GM18502 (cell line): ENCODE measurements around the gene SFXN3.

Source experiments
- ATAC-seq: cut with Tn5 transposase; IDR thresholded peaks from one replicate; pipeline ENCODE4 v1.9.1; 2021; ENCODE audit warnings: mild to moderate bottlenecking; ENCODE audit not compliant: unreplicated experiment, poor library complexity

The SFXN3 gene

GRCh38 chr10:101067356-101068083, 36.5 kb downstream of the SFXN3 start:
- ATAC-seq = peak; percentile 65

GRCh38 chr10:101069441-101069840, 38.4 kb downstream of the SFXN3 start:
- ATAC-seq = no peak

- no peak for ATAC-seq
Measured at GRCh38 chr10:101070098-101070497, 39.1 kb downstream of the SFXN3 start.

GRCh38 chr10:101071267-101071884, 40.3 kb downstream of the SFXN3 start:
- no peak for ATAC-seq

- ATAC-seq = no peak
Measured at GRCh38 chr10:101071885-101072433, 40.9 kb downstream of the SFXN3 start.

- ATAC-seq = no peak
Measured at GRCh38 chr10:101072923-101073322, 41.9 kb downstream of the SFXN3 start.

- no peak for ATAC-seq
Measured at GRCh38 chr10:101073631-101074030, 42.6 kb downstream of the SFXN3 start.

GRCh38 chr10:101075775-101076174, 44.7 kb downstream of the SFXN3 start:
- ATAC-seq = no peak

GRCh38 chr10:101076630-101077029, 45.6 kb downstream of the SFXN3 start:
- ATAC-seq = no peak

GRCh38 chr10:101079874-101080273, 48.8 kb downstream of the SFXN3 start:
- ATAC-seq = no peak

GRCh38 chr10:101080933-101081931, 50.2 kb downstream of the SFXN3 start:
- no peak for ATAC-seq

- ATAC-seq = no peak
Measured at GRCh38 chr10:101085846-101086245, 54.8 kb downstream of the SFXN3 start.

- ATAC-seq = no peak
Measured at GRCh38 chr10:101087376-101087775, 56.3 kb downstream of the SFXN3 start.

GRCh38 chr10:101087965-101088364, 56.9 kb downstream of the SFXN3 start:
- no peak for ATAC-seq

GRCh38 chr10:101089520-101090299, 58.7 kb downstream of the SFXN3 start:
- no peak for ATAC-seq

- no peak for ATAC-seq
Measured at GRCh38 chr10:101090597-101090996, 59.6 kb downstream of the SFXN3 start.
